ENCODE data around the gene TMEM239.
"Not testable (repeated sequence)": the region's sequence is repeated elsewhere in the genome, so short reads cannot be mapped to it uniquely, and the experiment has no call there.

TMEM239 gene

GRCh38 chr20:2816030-2816582, at the start of gene TMEM239:
TSS of gene TMEM239 (plus strand) at chr20:2816364. CDS start at chr20:2816555, 191 bp downstream.
- DNase-seq (ENCODE audit: low spot score) (no peak), FAIRE-seq (no peak)

- FAIRE-seq (no peak), DNase-seq (ENCODE audit: low spot score) (no peak)
Observed at GRCh38 chr20:2767768-2768631, 48.2 kb upstream of the TMEM239 start.

- DNase-seq (ENCODE audit: low spot score): no peak
- FAIRE-seq: no peak
Observed at GRCh38 chr20:2768632-2769015, 47.5 kb upstream of the TMEM239 start.

GRCh38 chr20:2770091-2770490, 46.1 kb upstream of the TMEM239 start:
- FAIRE-seq; DNase-seq (ENCODE audit: low spot score): not testable (repeated sequence)

GRCh38 chr20:2771631-2772080, 44.5 kb upstream of the TMEM239 start:
- no peak for FAIRE-seq
- DNase-seq (ENCODE audit: low spot score): no peak

GRCh38 chr20:2773812-2774211, 42.4 kb upstream of the TMEM239 start:
- DNase-seq (ENCODE audit: low spot score) (no peak), FAIRE-seq (no peak)

- no peak for FAIRE-seq
- no peak for DNase-seq (ENCODE audit: low spot score)
Observed at GRCh38 chr20:2775139-2775538, 41.0 kb upstream of the TMEM239 start.

GRCh38 chr20:2778602-2779321, 37.4 kb upstream of the TMEM239 start:
- no peak for FAIRE-seq
- no peak for DNase-seq (ENCODE audit: low spot score)

- DNase-seq (ENCODE audit: low spot score): no peak
- FAIRE-seq: no peak
Observed at GRCh38 chr20:2780948-2781347, 35.2 kb upstream of the TMEM239 start.

- no peak for FAIRE-seq
- DNase-seq (ENCODE audit: low spot score): no peak
Observed at GRCh38 chr20:2783908-2784566, 32.1 kb upstream of the TMEM239 start.

GRCh38 chr20:2793471-2793870, 22.7 kb upstream of the TMEM239 start:
- no peak for DNase-seq (ENCODE audit: low spot score)
- no peak for FAIRE-seq

- no peak for DNase-seq (ENCODE audit: low spot score)
- FAIRE-seq: no peak
Observed at GRCh38 chr20:2794202-2794748, 21.9 kb upstream of the TMEM239 start.

GRCh38 chr20:2794866-2795447, 21.2 kb upstream of the TMEM239 start:
- DNase-seq (ENCODE audit: low spot score) (no peak), FAIRE-seq (no peak)

GRCh38 chr20:2795451-2795850, 20.7 kb upstream of the TMEM239 start:
- DNase-seq (ENCODE audit: low spot score) (no peak), FAIRE-seq (no peak)

GRCh38 chr20:2796011-2796660, 20.0 kb upstream of the TMEM239 start:
- DNase-seq (ENCODE audit: low spot score) (no peak), FAIRE-seq (no peak)

GRCh38 chr20:2797136-2797983, 18.8 kb upstream of the TMEM239 start:
- FAIRE-seq: no peak
- no peak for DNase-seq (ENCODE audit: low spot score)

GRCh38 chr20:2798095-2798805, 17.9 kb upstream of the TMEM239 start:
- no peak for DNase-seq (ENCODE audit: low spot score)
- FAIRE-seq: no peak

GRCh38 chr20:2798814-2799213, 17.4 kb upstream of the TMEM239 start:
- DNase-seq (ENCODE audit: low spot score): no peak
- FAIRE-seq: no peak

GRCh38 chr20:2799271-2799670, 16.9 kb upstream of the TMEM239 start:
- DNase-seq (ENCODE audit: low spot score) (no peak), FAIRE-seq (no peak)
